Stimulated activated naive CD8-positive, alpha-beta T cell treated with anti-CD3 and anti-CD28 coated beads, Interleukin-15, amount 100 ng/mL, for 72 hours (primary cell): ENCODE data around the gene LGALS4.
A peak's percentile ranks its signal among the peaks of the same experiment; 100 is the strongest.

Experiments
- ATAC-seq: fragments of 150-1000 bp; cut with Tn5 transposase; 2 replicates; pipeline ENCODE4 v1.10.0; 2021; ENCODE audit warnings: mild to moderate bottlenecking, moderate library complexity
- DNase-seq, 2 donors: peaks; one replicate each; pipeline ENCODE4 v3.0.0; 2021 to 2022
- H3K27ac Mint-ChIP-seq, 2 donors: one replicate each; pipeline ENCODE4 v1.8.0; 2022; ENCODE audit warnings: mild to moderate bottlenecking in 2 of 2, mixed read lengths in 2 of 2, moderate library complexity in 2 of 2
- H3K27me3 Mint-ChIP-seq: one replicate; pipeline ENCODE4 v1.8.0; 2022; ENCODE audit warnings: mixed read lengths
- H3K4me1 Mint-ChIP-seq: one replicate; pipeline ENCODE4 v1.8.0; 2022; ENCODE audit warnings: mild to moderate bottlenecking, mixed read lengths
- H3K4me3 Mint-ChIP-seq, 2 donors: one replicate each; pipeline ENCODE4 v1.8.0; 2022; ENCODE audit warnings: mild to moderate bottlenecking in 2 of 2, mixed read lengths in 2 of 2, moderate library complexity in 1 of 2
- H3K9me3 Mint-ChIP-seq, 2 donors: one replicate each; pipeline ENCODE4 v1.8.0; 2022; ENCODE audit warnings: mixed read lengths in 2 of 2

The LGALS4 gene

DNA sequence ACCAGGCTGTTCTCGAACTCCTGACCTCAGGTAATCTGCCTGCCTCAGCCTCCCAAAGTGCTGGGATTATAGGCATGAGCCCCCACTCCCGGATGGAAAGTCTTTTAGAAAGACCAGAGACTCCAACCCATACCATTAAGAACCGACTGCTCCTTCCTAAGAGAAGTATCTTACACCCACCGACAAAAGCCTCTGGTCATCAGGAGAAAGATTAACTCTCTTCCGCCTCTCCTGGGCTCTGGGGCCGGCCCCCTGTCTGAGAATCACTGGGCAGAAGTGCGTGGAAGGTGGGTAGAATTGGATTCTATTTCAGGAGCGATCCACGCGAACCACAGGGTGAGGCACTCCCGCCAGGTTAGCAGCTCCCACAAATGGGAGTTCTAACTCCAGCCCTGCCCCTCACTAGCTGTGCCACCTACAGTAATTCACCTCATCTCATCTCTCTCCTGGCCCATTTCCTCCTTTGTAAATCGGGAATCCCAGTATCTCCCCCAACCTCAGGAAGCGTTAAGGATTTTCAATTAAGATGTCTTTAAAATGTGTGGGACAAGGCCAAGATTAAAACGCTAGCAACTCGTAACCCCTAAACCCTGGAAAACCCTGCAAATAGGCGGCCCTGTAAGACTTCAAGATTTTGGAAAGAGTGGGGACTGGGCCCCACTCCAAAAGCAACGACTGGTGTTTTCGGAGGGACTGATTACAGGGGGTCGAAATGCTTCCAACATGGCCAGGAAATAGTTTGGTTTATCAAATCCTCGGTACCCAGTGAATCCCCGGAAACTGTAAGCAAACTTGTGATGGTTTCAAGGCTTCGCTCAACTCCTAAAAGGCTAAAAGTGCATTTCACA is 35.8 kb upstream of the LGALS4 start:
- ATAC-seq (no peak), DNase-seq (no peak)
- Mint-ChIP-seq H3K9me3 (no peaks in the 10 kb centered on the region), H3K27ac (peak overlapping the region; percentile 97 to 100), H3K4me3 (peak overlapping the region; percentile 90 to 96), H3K4me1 (peaks cover 77% of the 10 kb centered on the region), H3K27me3 (no peaks in the 10 kb centered on the region)

DNA sequence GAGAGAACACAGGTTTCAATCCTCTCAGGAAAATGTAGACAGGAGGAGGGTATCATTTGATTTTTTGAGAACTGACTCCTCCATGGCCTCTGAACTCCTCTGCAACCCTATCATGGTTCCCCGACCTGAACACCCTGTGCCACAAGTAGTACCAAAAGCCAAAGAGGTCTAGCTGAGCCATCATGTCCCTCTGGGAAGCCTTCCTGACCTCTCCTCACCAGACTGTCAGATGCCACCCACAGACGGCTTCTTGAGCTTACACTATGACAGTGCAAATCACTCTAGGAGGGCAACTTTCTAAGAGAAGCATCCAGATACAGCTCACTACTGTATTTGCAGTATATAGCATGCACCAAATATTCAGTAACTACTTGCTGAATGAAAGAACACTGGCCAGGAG is 33.4 kb upstream of the LGALS4 start:
- Mint-ChIP-seq H3K9me3 (no peaks in the 10 kb centered on the region), H3K4me3 (peak overlapping the region; percentile 42 to 49), H3K4me1 (peaks cover 84% of the 10 kb centered on the region), H3K27ac (no peak overlapping the region), H3K27me3 (no peaks in the 10 kb centered on the region)
- ATAC-seq (no peak), DNase-seq (no peak)

DNA sequence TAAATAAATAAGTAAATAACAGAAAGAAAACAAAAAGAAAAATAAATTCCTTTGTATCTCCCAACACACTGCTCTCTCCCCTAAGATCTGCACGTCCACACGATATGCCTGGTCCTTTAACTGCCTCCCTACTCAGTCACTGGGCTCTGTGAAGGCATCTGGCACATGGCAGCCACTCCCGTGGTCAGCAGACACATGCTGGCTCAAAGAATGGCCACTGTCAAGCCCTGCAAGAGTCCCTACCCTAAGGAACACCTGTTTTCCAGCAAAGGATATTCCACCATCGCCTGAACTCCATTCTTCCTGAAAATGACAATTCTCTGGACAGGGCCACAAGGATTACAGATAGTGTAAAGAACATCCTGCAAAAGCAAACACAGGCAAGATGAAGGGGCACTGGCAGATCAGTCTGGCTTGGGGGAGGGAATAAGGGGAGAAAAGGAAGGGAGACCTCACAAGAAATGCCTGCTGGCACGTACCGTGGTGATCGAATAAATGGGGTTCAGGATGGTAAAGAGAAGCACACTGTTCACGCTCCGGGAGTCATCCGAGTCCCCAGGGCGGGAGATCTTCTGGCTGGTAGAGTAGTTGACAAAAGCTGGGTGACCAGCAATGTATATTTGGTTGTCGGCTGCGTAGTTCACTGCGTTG is 32.8 kb upstream of the LGALS4 start:
- H3K27ac Mint-ChIP-seq = peak overlapping the region in 1 of 2 donors; percentile 57
- no peak for DNase-seq
- peaks cover 86% of the 10 kb centered on the region for H3K4me1 Mint-ChIP-seq
- H3K4me3 Mint-ChIP-seq = peak overlapping the region; percentile 49 to 66
- ATAC-seq = no peak
- H3K9me3 Mint-ChIP-seq = no peaks in the 10 kb centered on the region
- H3K27me3 Mint-ChIP-seq = no peaks in the 10 kb centered on the region

DNA sequence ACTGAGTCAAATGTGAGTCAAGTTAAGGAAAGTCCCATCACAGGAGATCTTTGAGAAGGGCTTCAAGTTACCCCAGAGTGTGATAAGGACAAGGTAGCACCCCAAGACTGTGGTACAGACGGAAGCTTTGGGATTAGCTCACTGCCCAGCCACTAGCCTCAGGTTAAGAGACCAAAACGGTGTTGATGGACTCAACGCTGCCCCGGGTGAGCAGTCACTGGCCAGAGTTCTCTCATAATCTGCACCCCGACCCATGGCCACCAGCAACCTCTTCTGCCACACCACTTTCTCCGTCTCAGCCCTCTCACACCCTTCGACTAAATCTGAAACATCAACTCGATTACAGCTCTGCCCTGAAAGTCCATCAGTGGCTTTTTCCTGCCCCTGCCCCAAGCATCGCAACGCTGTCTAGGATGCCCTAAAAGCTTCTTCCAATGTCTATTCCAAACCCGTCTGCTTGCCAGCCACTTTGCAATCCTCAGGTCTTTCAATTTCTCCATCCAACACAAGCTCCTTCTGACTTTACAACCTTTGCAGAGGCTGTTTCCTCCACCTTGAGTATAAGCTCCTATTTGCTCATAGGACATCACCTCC is 31.4 kb upstream of the LGALS4 start:
- Mint-ChIP-seq H3K4me3 (peak overlapping the region; percentile 73 to 83), H3K9me3 (no peaks in the 10 kb centered on the region), H3K4me1 (peaks cover 99% of the 10 kb centered on the region), H3K27ac (peak overlapping the region; percentile 80 to 95), H3K27me3 (no peaks in the 10 kb centered on the region)
- DNase-seq (no peak), ATAC-seq (no peak)

DNA sequence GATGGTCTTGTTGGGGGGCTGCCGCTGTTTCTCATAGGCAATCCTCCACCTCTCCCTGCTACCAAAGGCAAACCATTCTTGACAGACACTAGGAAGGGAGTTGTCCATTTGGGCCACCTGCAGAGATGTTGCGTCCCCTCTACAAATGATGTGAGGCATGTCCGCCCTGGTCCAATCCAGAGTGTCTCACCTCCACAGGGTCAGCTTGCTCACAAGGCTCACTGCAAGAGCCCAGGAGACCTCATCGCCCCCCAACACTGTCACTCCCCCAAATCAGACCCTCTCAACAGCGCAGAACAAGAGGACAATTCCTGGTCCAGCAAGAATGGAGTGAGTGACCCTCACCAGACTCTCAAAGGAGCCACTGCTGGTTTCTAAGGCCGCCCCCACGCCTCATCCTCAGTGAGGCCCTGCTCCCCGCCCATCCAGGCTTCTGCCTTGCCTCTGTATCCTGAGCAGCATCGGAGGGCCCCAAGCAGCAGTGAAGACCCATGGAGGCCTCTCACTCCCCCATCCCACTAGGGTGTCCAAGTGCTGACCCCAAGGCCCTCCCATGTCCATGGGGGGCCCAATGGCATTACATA is 30.5 kb upstream of the LGALS4 start:
- ATAC-seq (no peak), DNase-seq (no peak)
- H3K27ac Mint-ChIP-seq = peak overlapping the region; percentile 84 to 95
- peaks cover 99% of the 10 kb centered on the region for H3K4me1 Mint-ChIP-seq
- H3K4me3 Mint-ChIP-seq = peak overlapping the region; percentile 73 to 83
- no peaks in the 10 kb centered on the region for H3K27me3 Mint-ChIP-seq
- no peaks in the 10 kb centered on the region for H3K9me3 Mint-ChIP-seq

DNA sequence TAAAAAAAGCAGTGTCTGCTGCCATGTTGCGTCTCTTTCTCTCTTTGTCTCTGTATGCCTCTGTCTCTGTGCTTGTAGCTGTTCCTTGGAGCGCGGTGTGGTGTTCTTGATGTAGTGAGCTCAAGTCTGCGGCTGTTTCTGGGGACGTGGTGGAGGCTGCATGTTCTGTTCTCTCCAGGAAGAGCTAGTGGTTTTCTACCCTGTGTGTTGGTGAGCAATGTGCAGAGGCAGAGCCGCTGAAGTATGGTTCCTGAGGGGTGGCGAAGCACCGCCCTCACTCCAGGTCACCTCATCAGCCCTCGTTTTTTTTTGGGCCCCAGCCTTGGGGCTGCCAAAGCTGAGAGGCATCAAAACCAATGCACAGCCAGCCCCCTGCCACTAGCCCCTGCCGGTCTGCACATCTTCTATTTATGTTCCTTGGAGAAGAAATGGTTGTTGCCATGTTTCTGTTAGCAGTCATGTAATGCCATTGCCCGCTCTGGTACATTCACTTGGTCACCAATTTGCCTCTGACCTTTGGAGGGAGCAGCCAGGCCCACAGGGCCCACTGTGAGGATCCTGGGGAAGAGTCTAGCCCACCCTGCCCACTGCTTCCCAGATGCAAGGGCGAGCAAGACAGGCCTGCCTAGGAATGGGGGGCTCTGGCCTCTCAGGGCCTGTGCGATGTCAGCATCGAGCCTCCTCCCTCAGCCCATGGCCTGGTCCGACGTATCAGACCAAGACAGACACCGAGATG is 29.9 kb upstream of the LGALS4 start:
- Mint-ChIP-seq H3K27me3 (no peaks in the 10 kb centered on the region), H3K4me1 (peaks cover 93% of the 10 kb centered on the region), H3K9me3 (no peaks in the 10 kb centered on the region), H3K27ac (peak overlapping the region; percentile 87 to 95), H3K4me3 (peak overlapping the region; percentile 73 to 83)
- ATAC-seq (peak; percentile 86), DNase-seq (peak; percentile 50 to 67)

DNA sequence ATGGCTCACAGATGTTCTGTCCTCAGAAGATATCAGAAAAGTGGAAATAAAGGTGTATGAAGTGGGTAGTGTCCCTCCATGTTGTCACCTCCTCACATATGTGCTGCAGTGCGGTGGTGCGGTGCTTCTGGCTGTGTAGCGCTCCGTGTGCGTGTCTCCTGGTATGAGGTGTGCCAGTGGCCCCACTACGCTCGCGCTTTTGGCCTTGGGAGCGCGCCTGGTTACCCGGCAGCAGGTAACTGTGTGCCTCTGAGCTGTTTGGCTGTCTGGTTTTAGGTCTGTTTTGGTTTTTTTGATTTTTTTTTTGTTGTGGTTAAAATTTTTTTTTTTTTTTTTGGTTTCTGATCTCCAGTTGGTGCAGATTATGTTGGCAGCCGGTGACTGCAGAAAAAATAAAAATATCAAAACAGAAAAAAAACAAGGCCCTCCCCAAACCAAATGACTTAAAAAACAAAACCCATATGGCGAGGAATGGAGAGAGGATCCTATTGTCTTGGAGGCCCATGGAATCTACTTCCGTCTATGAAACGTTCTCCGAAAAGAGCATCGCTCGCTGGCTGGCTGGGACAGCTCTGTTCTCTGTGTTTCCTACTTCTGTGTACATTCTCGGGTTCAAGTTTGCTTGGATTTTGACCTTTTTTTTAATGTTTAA is 29.2 kb upstream of the LGALS4 start:
- DNase-seq (no peak), ATAC-seq (peak; percentile 6)
- H3K4me1 Mint-ChIP-seq = peaks cover 86% of the 10 kb centered on the region
- H3K27me3 Mint-ChIP-seq = no peaks in the 10 kb centered on the region
- no peaks in the 10 kb centered on the region for H3K9me3 Mint-ChIP-seq
- peak overlapping the region; percentile 82 to 87 for H3K27ac Mint-ChIP-seq
- H3K4me3 Mint-ChIP-seq = peak overlapping the region; percentile 73 to 83

DNA sequence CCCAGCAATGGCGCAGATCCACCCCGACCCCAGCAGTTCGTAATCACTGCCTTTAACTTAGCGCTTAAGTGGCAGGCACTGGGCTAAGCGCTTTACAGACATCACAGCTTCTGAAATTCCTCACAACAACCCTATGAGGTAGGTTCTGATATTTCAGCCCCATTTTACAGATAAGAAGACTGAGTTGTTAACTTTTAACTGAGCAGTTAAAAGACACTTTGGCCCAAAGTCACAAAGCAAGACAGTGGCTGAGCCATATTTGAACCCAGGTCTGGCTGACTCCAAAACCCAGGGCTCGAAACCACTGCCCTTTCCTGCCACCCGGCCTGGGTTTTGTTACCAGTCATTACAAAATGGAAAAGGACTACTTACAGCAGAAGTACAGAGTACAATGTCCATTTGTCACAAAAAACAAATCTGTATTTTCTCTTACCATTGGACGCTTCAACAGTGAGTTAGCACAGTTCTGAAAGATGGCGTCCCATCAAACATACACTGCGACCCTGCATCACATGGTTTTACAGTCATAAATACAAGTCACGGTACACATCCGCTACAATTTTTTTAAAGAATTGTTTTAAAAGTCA is 28.5 kb upstream of the LGALS4 start:
- Mint-ChIP-seq H3K9me3 (no peaks in the 10 kb centered on the region), H3K4me1 (peaks cover 80% of the 10 kb centered on the region), H3K27me3 (no peaks in the 10 kb centered on the region), H3K4me3 (peak overlapping the region in 1 of 2 donors; percentile 83), H3K27ac (peak overlapping the region; percentile 38 to 79)
- DNase-seq (no peak), ATAC-seq (no peak)

DNA sequence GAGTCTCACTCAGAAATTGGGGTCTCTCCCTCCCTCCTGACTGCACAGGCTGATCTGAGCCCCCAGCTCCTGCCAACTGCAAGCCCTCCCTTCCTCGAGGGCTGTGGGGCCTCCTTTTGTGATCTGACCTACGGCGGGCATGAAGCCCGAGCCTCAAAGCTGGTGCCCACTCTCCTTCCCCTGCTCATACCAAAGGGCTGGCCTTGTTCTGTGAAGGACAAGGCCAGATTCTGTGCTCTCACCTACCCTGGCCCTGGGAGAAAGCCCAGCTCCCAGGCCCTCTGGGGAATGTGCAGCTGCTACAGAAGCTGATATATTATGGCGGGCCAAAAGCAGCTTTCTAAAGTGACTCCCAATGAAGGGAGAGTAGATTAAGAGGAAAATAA is 27.8 kb upstream of the LGALS4 start:
- no peaks in the 10 kb centered on the region for H3K27me3 Mint-ChIP-seq
- ATAC-seq (no peak), DNase-seq (no peak)
- peak overlapping the region in 1 of 2 donors; percentile 50 for H3K4me3 Mint-ChIP-seq
- H3K9me3 Mint-ChIP-seq = no peaks in the 10 kb centered on the region
- H3K4me1 Mint-ChIP-seq = peaks cover 73% of the 10 kb centered on the region
- peak overlapping the region; percentile 16 to 79 for H3K27ac Mint-ChIP-seq

DNA sequence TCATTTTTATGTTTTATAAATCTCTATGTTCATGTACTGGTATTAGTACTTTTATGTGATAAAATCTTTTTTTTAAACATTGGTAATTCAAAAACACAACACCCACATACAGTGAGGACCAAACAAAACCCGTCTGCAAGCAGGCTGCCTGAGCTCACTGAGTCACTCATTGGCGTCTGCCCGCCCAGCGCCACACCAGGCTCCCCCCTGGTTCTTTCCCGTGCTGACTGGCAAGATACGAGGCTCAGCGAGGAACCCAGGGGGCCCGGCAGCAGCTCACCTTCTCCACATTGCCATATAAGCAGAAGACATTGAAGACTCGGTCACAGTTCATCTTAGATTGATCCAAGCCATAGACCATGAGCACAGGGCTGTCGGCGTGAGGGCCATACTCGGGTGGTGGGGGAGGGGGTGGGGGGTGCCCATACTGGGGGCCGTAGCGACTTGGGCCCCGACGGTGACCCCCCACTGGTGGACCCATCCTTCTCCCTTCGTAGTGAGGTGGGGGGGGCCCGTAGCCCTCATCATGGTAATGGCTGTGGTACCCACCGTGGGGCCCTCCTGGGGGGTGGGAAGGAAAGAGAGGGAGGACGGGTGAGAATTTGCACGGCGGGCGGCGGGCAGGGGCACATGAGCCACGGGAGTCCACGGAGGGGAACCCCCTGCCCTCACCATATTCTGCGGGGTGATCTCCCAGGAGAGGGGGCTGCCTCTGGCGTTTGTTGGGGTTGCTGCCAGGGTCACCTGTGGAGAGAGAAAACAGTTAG is 27.3 kb upstream of the LGALS4 start:
- Mint-ChIP-seq H3K27ac (peak overlapping the region; percentile 89 to 97), H3K9me3 (no peaks in the 10 kb centered on the region), H3K4me3 (peak overlapping the region; percentile 22 to 78), H3K27me3 (no peaks in the 10 kb centered on the region), H3K4me1 (peaks cover 67% of the 10 kb centered on the region)
- no peak for ATAC-seq
- DNase-seq = no peak

DNA sequence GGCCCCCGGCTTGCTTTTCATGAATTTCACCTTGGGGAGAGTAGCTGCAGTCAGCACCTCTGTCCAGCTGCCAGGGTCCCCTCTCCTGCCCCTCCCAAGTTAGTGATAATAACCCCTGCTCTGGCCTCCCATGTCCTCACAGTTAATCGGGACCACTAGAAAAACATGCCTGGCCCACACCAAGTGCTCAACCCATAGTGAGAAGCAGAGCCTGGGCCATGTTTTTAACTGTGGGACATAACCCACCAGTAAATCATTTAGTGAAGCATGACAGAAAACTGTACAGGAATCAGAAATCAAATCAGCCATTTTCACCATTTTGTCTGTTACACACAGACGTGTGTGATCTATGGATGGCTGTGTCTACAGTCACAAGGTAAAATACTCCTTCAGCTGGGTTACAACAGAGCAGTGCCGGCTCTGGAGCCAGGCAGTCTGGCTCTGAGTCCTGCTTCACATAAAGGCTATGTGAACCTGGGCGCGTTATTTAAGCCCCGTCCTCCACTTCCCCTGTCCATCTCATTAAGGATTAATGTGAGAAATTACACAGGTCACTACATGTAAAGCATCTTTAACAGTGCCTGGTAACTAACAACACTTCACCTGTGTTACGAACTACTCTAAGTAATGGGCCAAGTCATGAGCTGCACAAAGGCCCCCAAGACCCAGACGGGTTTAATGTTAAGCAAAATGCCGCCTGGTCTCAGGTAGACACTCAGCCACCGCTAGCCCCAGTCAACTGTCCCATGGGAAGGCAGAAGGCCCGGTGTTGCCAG is 26.4 kb upstream of the LGALS4 start:
- ATAC-seq (no peak), DNase-seq (no peak)
- Mint-ChIP-seq H3K9me3 (no peaks in the 10 kb centered on the region), H3K4me3 (peak overlapping the region in 1 of 2 donors; percentile 32), H3K27me3 (no peaks in the 10 kb centered on the region), H3K27ac (peak overlapping the region; percentile 85 to 89), H3K4me1 (peaks cover 59% of the 10 kb centered on the region)

DNA sequence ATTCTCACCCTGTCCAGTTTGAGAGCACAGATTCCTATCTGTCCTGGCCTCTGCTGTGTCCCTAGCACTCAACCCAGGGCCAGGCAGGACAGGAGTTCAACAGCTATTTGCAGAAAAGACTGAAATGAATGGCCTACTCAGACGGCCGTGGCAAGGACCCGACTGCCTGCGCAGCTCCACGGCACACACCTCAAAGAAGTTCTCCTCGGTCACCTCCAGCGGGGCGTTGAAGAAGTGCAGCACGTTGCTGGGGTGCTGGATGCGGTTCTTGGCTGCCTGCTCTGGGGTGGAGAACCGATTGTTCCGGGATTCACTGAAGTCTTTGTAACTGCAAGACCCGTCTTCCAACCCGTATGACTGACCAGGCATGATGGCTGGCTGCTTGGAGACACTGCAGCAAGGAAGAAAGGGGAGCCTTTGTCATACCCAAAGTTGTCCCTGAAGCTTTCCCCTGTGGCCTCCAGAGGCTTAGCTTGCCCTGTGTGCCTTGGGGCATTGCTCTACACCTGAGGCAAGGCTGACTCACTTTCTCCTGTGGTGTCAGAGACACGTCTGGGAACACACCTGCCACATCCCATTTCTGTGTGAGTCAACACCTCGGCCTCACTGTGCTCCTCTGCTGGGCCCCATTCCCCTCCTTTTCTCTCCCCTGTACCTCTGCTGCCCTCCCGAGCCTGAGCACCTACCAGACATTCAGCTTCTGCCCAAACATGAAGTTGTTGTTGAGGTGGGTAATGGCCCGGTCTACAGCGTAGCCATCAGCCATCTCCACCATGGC is 25.7 kb upstream of the LGALS4 start:
- Mint-ChIP-seq H3K27ac (peak overlapping the region; percentile 85 to 89), H3K9me3 (no peaks in the 10 kb centered on the region), H3K27me3 (no peaks in the 10 kb centered on the region), H3K4me1 (peaks cover 51% of the 10 kb centered on the region), H3K4me3 (peak overlapping the region in 1 of 2 donors; percentile 32)
- DNase-seq (peak in 1 of 2 donors; percentile 68), ATAC-seq (peak; percentile 79)
